Activated CD8-positive, alpha-beta memory T cell treated with anti-CD3 and anti-CD28 coated beads, Interleukin-2, amount 10 ng/mL, durations not matched to agents 7 days and 5 days (primary cell): Measurements from ENCODE around the gene SLC25A46. TPM values are rescaled to one million over a fixed set of nuclear protein-coding genes. Genes with fewer than 3 reads are reported as not detected.
"Not testable (repeated sequence)": the region's sequence is repeated elsewhere in the genome, so short reads cannot be mapped to it uniquely, and the experiment has no call there.

Source experiments
- ATAC-seq: fragments of 150-1000 bp; cut with Tn5 transposase; one replicate; pipeline ENCODE4 v1.10.0; 2021; ENCODE audit warnings: moderate library complexity
- CTCF ChIA-PET: fragments of 350-600 bp; sonication (Branson Sonifier 250); formaldehyde crosslinking; loops from one replicate; lab custom pipeline; 2021; ENCODE audit warnings: antibody characterized with exemption; lab: Charles Lee
- DNase-seq: peaks from one replicate; pipeline ENCODE4 v3.0.0-alpha.2; 2020
- H3K27ac Mint-ChIP-seq: one replicate; pipeline ENCODE4 v1.8.0; 2021; ENCODE audit warnings: mild to moderate bottlenecking, mixed read lengths
- H3K27me3 Mint-ChIP-seq: one replicate; pipeline ENCODE4 v1.8.0; 2021; ENCODE audit warnings: mixed read lengths
- H3K36me3 Mint-ChIP-seq: one replicate; pipeline ENCODE4 v1.8.0; 2021; ENCODE audit warnings: mild to moderate bottlenecking, mixed read lengths
- H3K4me1 Mint-ChIP-seq: one replicate; pipeline ENCODE4 v1.8.0; 2021; ENCODE audit warnings: mixed read lengths
- H3K4me3 Mint-ChIP-seq: one replicate; pipeline ENCODE4 v1.8.0; 2021; ENCODE audit warnings: mild to moderate bottlenecking, moderate library complexity, mixed read lengths
- H3K9me3 Mint-ChIP-seq: one replicate; pipeline ENCODE4 v1.8.0; 2022; ENCODE audit warnings: low read depth, mixed read lengths
- total RNA-seq, 2 experiments: library from RNA; stranded (reverse); gene quantifications; one replicate each; pipeline ENCODE4 v1.2.3, GENCODE V29; 2021

SLC25A46 gene
- total RNA-seq, 2 experiments from 2014 or later = 47.7 to 61.2 TPM

DNA sequence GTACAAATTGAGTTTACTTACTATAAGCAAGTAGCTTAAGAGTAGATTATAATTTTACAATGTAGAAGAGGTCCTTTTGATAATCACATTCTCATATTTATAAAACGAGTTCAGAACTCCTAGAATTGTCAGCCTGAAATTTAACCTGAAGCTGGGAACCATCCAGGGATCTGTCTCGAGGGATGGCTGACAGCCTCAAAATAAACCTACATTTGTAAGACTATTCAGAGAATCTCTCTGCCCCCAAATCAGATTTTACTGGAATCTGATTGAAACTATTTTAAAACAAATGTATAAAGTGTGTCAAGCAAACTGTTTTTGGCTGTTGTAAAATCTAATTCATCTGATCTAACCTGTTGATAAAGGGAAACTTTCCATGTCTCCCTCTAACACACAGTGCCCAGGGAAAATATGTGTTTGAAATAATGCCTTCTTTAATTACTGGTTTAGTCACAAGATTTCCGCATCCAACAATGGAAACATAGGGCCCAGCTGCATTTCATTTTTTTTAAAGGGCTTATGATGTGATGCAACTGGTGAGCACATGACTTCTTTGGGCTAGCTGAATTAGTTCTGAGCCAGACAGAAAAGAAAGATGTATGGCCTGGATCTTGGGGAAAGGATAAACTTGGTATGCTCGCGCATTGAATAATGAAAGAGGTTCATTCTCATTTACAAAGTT is 30.3 kb downstream of the SLC25A46 start:
- DNase-seq (no peak), ATAC-seq (no peak)
- CTCF ChIA-PET = no interaction called here
- Mint-ChIP-seq H3K9me3 (no peaks in the 10 kb centered on the region), H3K4me3 (no peak overlapping the region), H3K36me3 (no peaks in the 10 kb centered on the region), H3K27me3 (peaks cover 23% of the 10 kb centered on the region), H3K4me1 (no peaks in the 10 kb centered on the region), H3K27ac (no peak overlapping the region)

- CTCF ChIA-PET = no interaction called here
- Mint-ChIP-seq H3K27me3 (peaks cover 23% of the 10 kb centered on the region), H3K27ac (no peak overlapping the region), H3K4me3 (no peak overlapping the region), H3K36me3 (no peaks in the 10 kb centered on the region), H3K4me1 (no peaks in the 10 kb centered on the region), H3K9me3 (no peaks in the 10 kb centered on the region)
- ATAC-seq (no peak), DNase-seq (no peak)
Measured at GRCh38 chr5:110770286-110770685, 31.5 kb downstream of the SLC25A46 start.

DNA sequence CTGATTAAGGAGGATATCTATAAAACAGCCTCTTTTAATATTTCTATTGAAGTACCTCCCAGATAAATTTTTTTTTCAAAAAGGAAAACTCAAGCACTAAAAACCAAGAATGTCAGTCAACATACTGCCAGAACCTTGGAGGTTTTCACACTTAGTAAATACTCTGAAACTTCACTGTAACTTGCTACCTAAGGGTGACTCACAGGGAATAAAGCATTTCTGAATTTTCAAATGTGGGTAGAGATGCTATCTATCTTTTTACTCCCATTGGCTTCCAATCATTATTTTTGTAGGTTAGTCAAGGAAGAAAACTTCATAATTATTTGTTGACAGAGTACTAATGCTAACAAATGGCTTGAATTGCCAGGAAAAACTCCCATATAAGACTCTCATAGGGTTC is 46.1 kb downstream of the SLC25A46 start:
- Mint-ChIP-seq H3K4me3 (no peak overlapping the region), H3K36me3 (no peaks in the 10 kb centered on the region), H3K27me3 (peaks cover 7% of the 10 kb centered on the region), H3K9me3 (no peaks in the 10 kb centered on the region), H3K4me1 (no peaks in the 10 kb centered on the region), H3K27ac (no peak overlapping the region)
- CTCF ChIA-PET = no interaction called here
- no peak for DNase-seq
- no peak for ATAC-seq

- peaks cover 7% of the 10 kb centered on the region for H3K27me3 Mint-ChIP-seq
- no peaks in the 10 kb centered on the region for H3K9me3 Mint-ChIP-seq
- CTCF ChIA-PET = no interaction called here
- H3K36me3 Mint-ChIP-seq = no peaks in the 10 kb centered on the region
- ATAC-seq = no peak
- no peaks in the 10 kb centered on the region for H3K4me1 Mint-ChIP-seq
- no peak overlapping the region for H3K27ac Mint-ChIP-seq
- no peak for DNase-seq
- no peak overlapping the region for H3K4me3 Mint-ChIP-seq
Measured at GRCh38 chr5:110785356-110785755, 46.5 kb downstream of the SLC25A46 start.

DNA sequence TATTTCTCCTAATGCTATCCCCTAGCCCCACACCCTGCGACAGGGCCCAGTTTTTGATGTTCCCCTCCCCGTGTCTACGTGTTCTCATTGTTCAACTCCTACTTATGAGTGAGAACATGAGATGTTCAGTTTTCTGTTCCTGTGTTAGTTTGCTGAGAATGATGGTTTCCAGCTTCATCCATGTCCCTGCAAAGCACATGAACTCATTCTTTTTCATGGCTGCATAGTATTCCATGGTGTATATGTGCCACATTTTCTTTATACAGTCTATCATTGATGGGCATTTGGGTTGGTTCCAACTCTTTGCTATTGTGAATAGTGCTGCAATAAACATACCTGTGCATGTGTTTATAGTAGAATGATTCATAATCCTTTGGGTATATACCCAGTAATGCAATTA is 49.2 kb downstream of the SLC25A46 start:
- H3K4me3 Mint-ChIP-seq, H3K9me3 Mint-ChIP-seq, H3K27ac Mint-ChIP-seq, H3K27me3 Mint-ChIP-seq, DNase-seq, H3K36me3 Mint-ChIP-seq, ATAC-seq, H3K4me1 Mint-ChIP-seq, CTCF ChIA-PET: not testable (repeated sequence)

DNA sequence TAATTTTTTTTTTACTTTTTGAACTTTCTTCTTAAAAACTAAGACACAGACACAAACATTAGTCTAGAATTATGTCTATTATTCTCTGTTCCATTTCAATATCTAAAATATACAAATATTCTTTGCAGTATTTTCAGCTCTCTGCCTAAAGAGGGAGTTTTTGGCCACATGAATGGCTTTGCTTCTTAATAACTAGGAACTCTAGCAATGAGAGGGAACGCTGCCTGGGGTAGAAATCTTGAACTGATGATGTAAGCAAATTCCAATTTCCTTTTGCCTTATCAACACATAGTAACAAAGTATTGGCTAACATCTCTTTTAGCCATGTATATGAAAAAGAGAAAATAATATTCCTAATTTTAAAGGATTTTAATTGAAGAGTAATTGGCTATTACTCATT is 51.9 kb downstream of the SLC25A46 start:
- DNase-seq (no peak), ATAC-seq (no peak)
- peaks cover 6% of the 10 kb centered on the region for H3K27me3 Mint-ChIP-seq
- H3K36me3 Mint-ChIP-seq = no peaks in the 10 kb centered on the region
- no peak overlapping the region for H3K4me3 Mint-ChIP-seq
- CTCF ChIA-PET = no interaction called here
- no peaks in the 10 kb centered on the region for H3K9me3 Mint-ChIP-seq
- no peak overlapping the region for H3K27ac Mint-ChIP-seq
- H3K4me1 Mint-ChIP-seq = no peaks in the 10 kb centered on the region

DNA sequence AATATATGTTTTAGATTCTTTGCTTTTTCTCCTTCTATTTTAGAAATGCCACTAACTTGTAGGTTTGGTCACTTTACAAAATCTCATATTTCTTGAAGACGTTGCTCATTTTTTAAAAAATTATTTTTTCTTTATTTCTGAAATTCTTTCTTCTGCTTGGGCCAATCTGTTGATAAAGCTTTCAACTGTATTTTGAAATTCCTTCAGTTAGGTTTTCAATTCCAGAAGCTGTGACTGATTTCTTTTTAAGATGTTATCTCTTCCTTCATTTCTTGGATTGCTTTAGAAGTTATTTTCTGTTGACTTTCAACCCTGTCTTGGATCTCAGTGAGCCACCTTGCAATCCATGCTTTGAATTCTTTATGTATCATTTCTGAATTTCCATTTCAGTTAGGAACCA is 64.2 kb downstream of the SLC25A46 start:
- CTCF ChIA-PET = no interaction called here
- peaks cover 2% of the 10 kb centered on the region for H3K27me3 Mint-ChIP-seq
- peaks cover 5% of the 10 kb centered on the region for H3K9me3 Mint-ChIP-seq
- no peak overlapping the region for H3K27ac Mint-ChIP-seq
- no peak overlapping the region for H3K4me3 Mint-ChIP-seq
- DNase-seq (no peak), ATAC-seq (no peak)
- H3K36me3 Mint-ChIP-seq = no peaks in the 10 kb centered on the region
- no peaks in the 10 kb centered on the region for H3K4me1 Mint-ChIP-seq

DNA sequence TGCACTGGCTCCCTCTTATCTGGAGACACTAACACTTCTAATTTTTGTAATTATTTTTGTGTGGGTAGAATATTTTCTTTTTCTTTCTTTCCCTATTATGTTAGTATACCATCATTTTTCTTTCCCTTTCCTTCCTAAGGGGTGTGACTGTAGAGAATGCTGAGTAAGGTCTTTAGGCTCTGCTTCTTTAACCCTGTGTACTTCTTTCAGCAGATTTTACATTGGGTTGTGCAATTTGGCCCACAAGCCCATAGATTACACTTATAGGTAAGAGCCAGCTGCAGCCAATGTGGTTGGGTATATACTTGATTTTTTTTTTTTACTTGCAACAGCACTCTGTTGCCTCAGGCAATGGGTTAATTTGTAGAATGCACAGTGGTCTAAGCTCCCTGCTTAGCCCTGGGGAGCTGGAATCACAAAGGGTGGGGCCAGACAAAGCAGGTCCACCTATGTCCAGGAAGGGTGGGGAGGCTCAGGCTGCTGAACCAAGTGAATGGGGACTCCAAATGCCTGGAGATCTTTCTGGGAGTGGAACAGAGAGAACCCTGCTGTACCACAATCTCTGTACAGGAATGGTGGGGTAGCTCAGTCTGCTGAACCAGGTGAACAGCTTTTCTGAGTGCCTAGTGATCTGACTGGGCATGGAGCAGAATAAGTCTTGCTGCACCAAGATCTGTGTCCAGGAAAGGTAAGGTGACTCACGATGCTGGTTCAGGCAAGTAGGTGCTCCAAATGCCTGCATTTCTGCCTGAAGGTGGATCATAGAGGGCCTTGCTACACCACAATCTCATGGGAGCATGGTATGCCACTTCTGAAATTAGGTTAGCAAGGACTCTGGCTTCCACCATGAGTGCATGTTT is 64.9 kb downstream of the SLC25A46 start:
- H3K27ac Mint-ChIP-seq = no peak overlapping the region
- H3K4me3 Mint-ChIP-seq = no peak overlapping the region
- H3K4me1 Mint-ChIP-seq = no peaks in the 10 kb centered on the region
- peaks cover 5% of the 10 kb centered on the region for H3K9me3 Mint-ChIP-seq
- DNase-seq (no peak), ATAC-seq (no peak)
- CTCF ChIA-PET = no interaction called here
- H3K27me3 Mint-ChIP-seq = peaks cover 2% of the 10 kb centered on the region
- no peaks in the 10 kb centered on the region for H3K36me3 Mint-ChIP-seq

DNA sequence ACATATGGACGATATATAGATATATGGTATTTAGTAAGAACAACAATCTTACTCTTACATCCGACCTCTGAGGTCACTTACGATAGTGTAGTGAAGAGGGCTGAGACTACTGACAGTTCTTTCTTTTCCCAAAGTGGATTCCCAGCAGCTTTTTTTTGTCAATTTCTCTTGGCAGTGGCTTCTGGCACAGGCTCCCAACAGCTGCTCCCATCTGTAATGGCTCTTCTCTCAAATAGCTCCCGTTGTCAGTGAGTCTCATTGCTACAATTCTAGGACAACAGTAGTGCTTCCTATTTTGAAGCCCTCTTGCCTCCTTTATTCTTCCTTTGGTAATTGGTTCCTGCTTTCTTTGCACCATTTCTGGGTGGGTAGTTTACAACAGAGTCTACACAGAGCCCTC is 68.4 kb downstream of the SLC25A46 start:
- H3K36me3 Mint-ChIP-seq = no peaks in the 10 kb centered on the region
- ATAC-seq (no peak), DNase-seq (no peak)
- H3K9me3 Mint-ChIP-seq = peaks cover 5% of the 10 kb centered on the region
- H3K27ac Mint-ChIP-seq = no peak overlapping the region
- no peaks in the 10 kb centered on the region for H3K4me1 Mint-ChIP-seq
- peaks cover under 1% of the 10 kb centered on the region for H3K27me3 Mint-ChIP-seq
- no peak overlapping the region for H3K4me3 Mint-ChIP-seq
- CTCF ChIA-PET = no interaction called here

GRCh38 chr5:110809006-110809405 is 70.2 kb downstream of the SLC25A46 start:
- CTCF ChIA-PET = no interaction called here
- peaks cover 3% of the 10 kb centered on the region for H3K9me3 Mint-ChIP-seq
- ATAC-seq (no peak), DNase-seq (no peak)
- no peaks in the 10 kb centered on the region for H3K4me1 Mint-ChIP-seq
- H3K27ac Mint-ChIP-seq = no peak overlapping the region
- H3K4me3 Mint-ChIP-seq = no peak overlapping the region
- no peaks in the 10 kb centered on the region for H3K36me3 Mint-ChIP-seq
- peaks cover 6% of the 10 kb centered on the region for H3K27me3 Mint-ChIP-seq

Other genes with a start within 250 kb of the SLC25A46 start
- under 1 TPM; 0.28 to 0.76 TPM for gene TMEM232, start 12.3 kb upstream of the SLC25A46 start, total RNA-seq